HG03442 (cell line): ENCODE results near the gene NOC3L.
"Not testable (repeated sequence)": the region's sequence is repeated elsewhere in the genome, so short reads cannot be mapped to it uniquely, and the experiment has no call there.

Experiments used
- ATAC-seq: cut with Tn5 transposase; IDR thresholded peaks from one replicate; pipeline ENCODE4 v1.9.1; 2021; ENCODE audit warnings: mild to moderate bottlenecking, moderate library complexity; ENCODE audit not compliant: unreplicated experiment

NOC3L gene

GRCh38 chr10:94362360-94363250, at the start of gene NOC3L:
Gene NOC3L, minus strand, starts transcription at chr10:94362939. Its CDS starts 101 bp downstream, at chr10:94362838.
- ATAC-seq, result peak; percentile 99

DNA sequence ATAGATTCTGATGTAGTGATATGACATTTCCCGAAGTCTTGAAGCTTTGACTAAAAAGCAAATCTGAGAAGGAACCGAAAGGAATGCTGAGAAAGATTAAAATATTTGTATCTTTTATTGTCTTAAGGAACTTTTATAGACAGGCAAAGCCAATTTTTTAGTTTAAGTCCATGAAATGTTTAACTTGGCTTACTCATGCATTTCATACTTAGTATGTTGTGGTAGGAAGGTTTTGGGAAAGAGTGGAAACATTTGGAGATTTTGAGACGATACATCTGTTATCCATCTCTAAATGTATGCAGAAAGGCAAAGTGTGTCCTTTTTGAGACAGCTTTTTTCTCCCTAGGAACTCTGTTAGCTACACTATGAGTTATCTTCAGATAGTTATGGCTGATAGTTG, 49.7 kb upstream of the NOC3L start:
- ATAC-seq, result no peak

GRCh38 chr10:94411304-94411703, 48.6 kb upstream of the NOC3L start:
- ATAC-seq, result no peak

- ATAC-seq, result no peak
Observed at GRCh38 chr10:94409021-94409657, 46.4 kb upstream of the NOC3L start.

DNA sequence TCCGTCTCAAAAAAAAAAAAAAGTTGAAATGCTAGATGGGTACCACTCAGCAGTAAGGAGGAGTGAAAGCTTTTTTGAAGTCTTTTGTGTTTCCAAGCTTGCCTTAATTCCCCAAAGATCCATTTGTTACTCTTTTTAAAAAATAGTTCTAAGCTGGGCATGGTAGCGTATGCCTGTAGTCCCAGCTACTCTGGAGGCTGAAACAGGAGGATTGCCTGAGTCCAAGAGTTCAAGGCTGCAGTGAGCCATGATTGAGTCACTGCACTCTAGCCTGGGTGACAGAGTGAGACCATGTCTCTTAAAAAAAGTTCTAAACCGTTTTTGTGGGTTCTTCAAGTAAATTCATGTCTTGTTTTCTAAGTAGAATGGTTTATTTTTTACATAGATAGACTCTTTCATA, 44.9 kb upstream of the NOC3L start:
- no peak for ATAC-seq

DNA sequence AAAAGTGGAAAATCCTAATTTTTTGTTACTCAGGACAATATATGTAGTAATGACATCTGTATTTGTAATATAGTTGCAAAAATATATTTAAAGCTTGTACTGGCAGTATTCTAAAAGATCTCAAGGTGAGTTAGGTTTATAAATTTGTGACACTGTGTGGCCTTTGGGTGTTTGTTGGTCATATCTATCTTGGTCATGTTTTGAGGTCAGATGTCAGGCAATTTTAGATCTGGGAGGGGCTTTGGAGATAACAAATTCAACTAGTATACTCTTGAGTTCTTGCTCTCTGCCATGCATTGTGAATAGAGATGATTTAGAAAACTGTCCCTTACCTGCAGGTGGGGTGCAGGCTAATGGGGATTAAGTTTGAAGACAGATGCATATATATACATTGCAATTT, 42.7 kb upstream of the NOC3L start:
- ATAC-seq, result no peak

GRCh38 chr10:94403380-94404213, 40.9 kb upstream of the NOC3L start:
- peak; percentile 57 for ATAC-seq

GRCh38 chr10:94402843-94403379, 40.2 kb upstream of the NOC3L start:
- ATAC-seq, result peak; percentile 19

DNA sequence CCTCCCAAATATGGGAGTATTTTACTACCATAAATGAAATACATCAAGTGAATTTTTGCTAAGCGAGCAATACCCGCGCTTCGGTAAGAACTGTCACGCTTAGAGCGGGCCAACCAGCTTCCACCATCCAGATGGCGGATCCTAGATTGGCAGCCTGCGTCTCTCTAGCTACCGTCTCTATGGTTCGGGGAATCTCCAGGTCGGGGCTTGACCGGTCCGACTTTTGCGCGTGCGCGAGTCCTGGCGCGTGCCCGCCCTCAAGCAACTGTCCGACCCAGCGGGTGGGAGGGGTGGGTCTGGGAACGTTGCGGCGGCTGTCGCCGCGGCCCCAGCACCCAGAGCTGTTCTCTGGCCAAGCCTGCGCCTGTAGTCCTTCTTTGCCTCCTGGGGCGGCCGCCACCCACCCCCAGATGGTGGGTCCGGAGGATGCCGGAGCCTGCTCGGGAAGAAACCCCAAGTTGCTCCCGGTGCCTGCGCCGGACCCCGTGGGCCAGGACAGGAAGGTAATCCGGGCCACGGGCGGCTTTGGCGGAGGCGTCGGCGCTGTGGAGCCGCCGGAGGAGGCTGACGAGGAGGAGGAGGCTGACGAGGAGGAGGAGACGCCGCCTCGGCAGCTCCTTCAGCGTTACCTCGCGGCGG, 39.6 kb upstream of the NOC3L start, which contains the start of gene TBC1D12:
Gene TBC1D12 (plus strand): TSS at position 338 of the 639 bp plus-strand sequence. CDS start 73 bp downstream, at position 411.
- peak; percentile 80 for ATAC-seq

- ATAC-seq, result no peak
Observed at GRCh38 chr10:94398762-94399161, 36.0 kb upstream of the NOC3L start.

DNA sequence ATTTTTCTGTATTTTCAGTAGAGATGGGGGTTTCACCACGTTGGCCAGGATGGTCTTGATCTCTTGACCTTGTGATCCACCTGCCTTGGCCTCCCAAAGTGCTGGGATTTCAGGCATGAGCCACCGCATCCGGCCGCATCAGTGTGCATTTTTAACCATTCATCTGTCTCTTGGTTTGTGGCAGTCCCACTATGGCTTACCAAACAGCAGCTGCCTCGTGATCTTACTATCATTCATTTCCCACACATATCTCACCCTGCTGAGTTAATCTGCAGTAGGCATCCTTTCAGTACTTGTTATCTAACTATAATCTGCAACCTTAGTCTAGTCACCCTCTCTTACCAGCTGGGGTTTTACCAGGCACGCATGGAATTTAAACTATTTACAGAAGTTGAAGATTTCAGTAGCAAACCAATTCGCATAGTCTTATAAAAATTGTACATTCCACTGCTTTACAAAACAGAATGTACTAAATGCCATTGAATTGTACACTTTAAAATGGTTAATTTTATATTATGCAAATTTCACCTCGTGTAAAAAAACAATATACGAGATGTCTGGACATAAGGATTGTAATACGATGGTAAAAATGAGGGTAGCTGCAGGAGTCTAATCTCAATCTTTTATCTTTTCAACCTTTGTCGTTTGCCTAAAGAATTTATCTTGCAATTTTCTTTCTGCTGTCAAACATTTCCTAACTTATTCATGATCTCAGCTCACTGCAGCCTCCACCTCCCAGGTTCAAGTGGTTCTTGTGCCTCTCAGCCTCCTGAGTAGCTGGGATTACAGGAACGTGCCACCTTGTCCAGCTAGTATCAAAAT, 35.0 kb upstream of the NOC3L start:
- no peak for ATAC-seq

GRCh38 chr10:94392117-94392516, 29.4 kb upstream of the NOC3L start:
- ATAC-seq, result not testable (repeated sequence)

- ATAC-seq, result not testable (repeated sequence)
Observed at GRCh38 chr10:94385733-94386132, 23.0 kb upstream of the NOC3L start.

DNA sequence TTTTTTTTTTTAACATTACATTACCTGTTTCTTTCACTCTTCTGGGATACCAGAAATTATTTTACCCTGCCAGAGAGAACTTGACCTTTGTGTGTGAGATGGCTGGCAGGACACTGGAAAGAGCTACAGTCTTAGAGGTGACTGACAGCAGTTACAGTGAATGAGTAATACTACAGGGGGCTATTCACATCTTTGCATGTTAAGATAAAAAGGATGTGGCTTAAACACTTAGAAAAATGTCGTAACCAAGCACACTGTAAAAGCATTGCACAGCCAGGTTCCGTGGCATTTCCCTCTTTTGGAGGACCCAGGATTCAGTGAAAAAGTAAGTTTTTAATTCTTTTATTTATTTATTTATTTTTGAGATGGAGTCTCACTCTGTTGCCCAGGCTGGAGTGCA, 20.8 kb upstream of the NOC3L start:
- ATAC-seq, result no peak

DNA sequence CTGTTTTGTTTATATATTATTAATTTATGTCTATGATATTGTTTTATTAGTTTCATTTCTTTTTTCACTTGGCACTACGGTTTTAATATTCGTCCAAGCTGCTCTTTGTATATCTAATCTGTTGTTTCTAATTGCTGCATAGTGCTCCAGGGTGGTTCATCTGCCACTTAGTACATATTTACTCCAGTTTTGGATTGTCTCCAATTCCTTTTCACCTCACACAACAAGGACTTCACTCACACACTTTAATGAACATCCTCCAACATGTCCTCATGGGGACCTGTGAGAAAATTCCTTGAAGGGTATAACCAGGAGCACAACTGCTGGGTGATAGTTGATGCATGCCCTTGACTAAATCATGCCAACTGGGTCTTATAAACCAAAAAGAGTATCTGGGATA, 14.1 kb upstream of the NOC3L start:
- no peak for ATAC-seq

DNA sequence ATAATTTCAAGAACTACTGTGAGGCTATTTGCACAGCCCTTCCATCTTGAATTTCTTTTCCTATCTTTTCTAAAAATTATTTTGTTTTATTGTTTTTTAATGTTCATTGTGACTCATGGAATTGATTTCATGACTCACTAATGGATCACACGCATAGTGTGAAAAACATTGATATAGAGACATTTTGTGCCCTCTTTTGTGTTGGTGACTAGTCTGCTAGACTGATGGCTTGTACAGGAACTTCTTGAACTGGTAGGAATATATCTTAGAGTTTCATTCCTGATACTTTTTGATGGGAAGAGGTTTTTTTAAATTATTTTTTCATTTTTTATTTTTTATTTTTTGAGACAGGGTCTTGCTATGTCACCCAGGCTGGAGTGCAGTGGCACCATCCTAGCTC, 12.6 kb upstream of the NOC3L start:
- ATAC-seq, result no peak

- no peak for ATAC-seq
Observed at GRCh38 chr10:94370501-94370900, 7.8 kb upstream of the NOC3L start.

- no peak for ATAC-seq
Observed at GRCh38 chr10:94366382-94366781, 3.6 kb upstream of the NOC3L start.

DNA sequence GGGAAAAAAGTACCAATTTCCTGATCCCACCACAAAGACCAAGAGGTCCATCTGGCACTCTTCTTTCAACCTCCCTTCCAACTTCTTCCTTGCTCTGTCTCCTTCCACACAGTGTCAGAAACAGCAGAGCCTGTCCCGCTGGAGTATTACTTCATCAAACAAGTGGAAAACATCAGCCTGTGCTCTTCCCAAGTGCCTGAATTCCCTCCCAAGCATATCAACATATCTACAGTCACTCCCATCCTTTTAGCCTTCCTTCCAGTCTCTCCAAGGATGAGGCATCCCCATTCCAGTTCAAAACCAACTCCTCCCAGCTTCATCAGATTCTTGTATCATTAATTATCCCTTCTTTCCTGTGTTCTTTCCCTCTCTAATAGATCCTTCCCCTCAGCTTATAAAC, 1.7 kb upstream of the NOC3L start:
- ATAC-seq, result no peak

DNA sequence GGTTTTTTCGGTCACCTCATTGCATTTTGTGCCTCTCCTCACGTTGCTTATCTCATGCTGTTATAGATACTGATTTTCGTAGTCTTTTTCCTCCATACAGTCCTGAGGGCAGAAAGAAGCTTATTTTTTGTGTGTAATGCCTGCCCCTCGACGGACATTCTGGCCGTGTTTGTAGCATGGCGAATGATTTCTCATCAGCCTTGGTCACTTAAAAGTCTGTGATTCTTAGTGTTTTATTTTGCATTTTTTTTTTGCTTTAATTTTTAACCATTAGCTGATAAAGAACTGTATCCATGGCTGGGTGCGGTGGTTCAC, 469 bp upstream of the NOC3L start:
- ATAC-seq, result peak; percentile 14
